AML-193 (cell line): Measurements from ENCODE around the gene KCNK7.
A peak's percentile ranks its signal among the peaks of the same experiment; 100 is the strongest.
"Not testable (repeated sequence)": the region's sequence is repeated elsewhere in the genome, so short reads cannot be mapped to it uniquely, and the experiment has no call there.

Experiments
- DNase-seq, 2 experiments: peaks; one replicate each; lab custom pipeline; 2025; lab: John Stamatoyannopoulos, UW

Gene KCNK7

GRCh38 chr11:65573391-65574079 lies 22.1 kb downstream of the KCNK7 start:
- DNase-seq = no peak

GRCh38 chr11:65572356-65573051 lies 23.1 kb downstream of the KCNK7 start, which contains the start of gene FAM89B:
Gene FAM89B, plus strand, starts transcription at chr11:65572538. Its CDS starts 132 bp downstream, at chr11:65572670.
- peak; percentile 70 to 76 for DNase-seq

GRCh38 chr11:65571940-65572339 lies 23.7 kb downstream of the KCNK7 start:
- DNase-seq = peak; percentile 26 to 31

GRCh38 chr11:65571420-65571819 lies 24.2 kb downstream of the KCNK7 start:
- DNase-seq = no peak

GRCh38 chr11:65569973-65570918 lies 25.4 kb downstream of the KCNK7 start, which contains the start of gene ZNRD2:
Gene ZNRD2, plus strand, starts transcription at chr11:65570477. Its CDS starts 15 bp downstream, at chr11:65570492.
- DNase-seq = peak; percentile 94 to 96

GRCh38 chr11:65569164-65569972 lies 26.2 kb downstream of the KCNK7 start:
- DNase-seq = no peak

- DNase-seq = no peak
These were observed 29.8 kb downstream of the KCNK7 start for GRCh38 chr11:65565624-65566453.

- not testable (repeated sequence) for DNase-seq
These were observed 30.6 kb downstream of the KCNK7 start for GRCh38 chr11:65564879-65565559.

- no peak for DNase-seq
These were observed 32.0 kb downstream of the KCNK7 start for GRCh38 chr11:65563601-65564000.

- no peak for DNase-seq
These were observed 32.8 kb downstream of the KCNK7 start for GRCh38 chr11:65562788-65563187.

- no peak for DNase-seq
These were observed 33.6 kb downstream of the KCNK7 start for GRCh38 chr11:65562020-65562419.

GRCh38 chr11:65560555-65561418 lies 34.8 kb downstream of the KCNK7 start:
- no peak for DNase-seq

GRCh38 chr11:65559951-65560537 lies 35.6 kb downstream of the KCNK7 start:
- DNase-seq = no peak

- no peak for DNase-seq
These were observed 36.1 kb downstream of the KCNK7 start for GRCh38 chr11:65559535-65559934.

GRCh38 chr11:65558930-65559509 lies 36.6 kb downstream of the KCNK7 start:
- no peak for DNase-seq

- peak; percentile 26 to 34 for DNase-seq
These were observed 37.3 kb downstream of the KCNK7 start, which contains the start of gene LTBP3 for GRCh38 chr11:65558002-65558929. Gene LTBP3, minus strand, starts transcription at chr11:65558359. Its CDS starts 400 bp downstream, at chr11:65557959.
